Smooth muscle cell (in vitro differentiated cells): Measurements from ENCODE around the gene SIAH1. TPM values are rescaled to one million over a fixed set of nuclear protein-coding genes. Genes with fewer than 3 reads are reported as not detected.
"Not testable (repeated sequence)": the region's sequence is repeated elsewhere in the genome, so short reads cannot be mapped to it uniquely, and the experiment has no call there.

Source experiments
- DNase-seq: peaks from one replicate; lab custom pipeline; 2025; ENCODE audit not compliant: unreplicated experiment; lab: John Stamatoyannopoulos, UW
- H2AFZ ChIP-seq: fragments of 200-600 bp; sonication (generic); 2 replicates; pipeline ENCODE4 v1.6.0; 2016; ENCODE audit warnings: antibody characterized with exemption, low read depth, mild to moderate bottlenecking
- H3F3A ChIP-seq: fragments of 200-600 bp; sonication (generic); 2 replicates; pipeline ENCODE4 v1.6.0; 2017; ENCODE audit warnings: antibody characterized with exemption, low read depth
- H3K27ac ChIP-seq: fragments of 200-600 bp; sonication (generic); 2 replicates; pipeline ENCODE4 v1.5.1; 2016; ENCODE audit warnings: low read depth, mild to moderate bottlenecking
- H3K27me3 ChIP-seq: fragments of 200-600 bp; sonication (generic); 2 replicates; pipeline ENCODE4 v1.6.1; 2016; ENCODE audit warnings: low read depth, mild to moderate bottlenecking
- H3K36me3 ChIP-seq: fragments of 200-600 bp; sonication (generic); 2 replicates; pipeline ENCODE4 v1.5.1; 2016; ENCODE audit warnings: low read depth
- H3K4me1 ChIP-seq: fragments of 200-600 bp; sonication (generic); 2 replicates; pipeline ENCODE4 v1.5.1; 2016; ENCODE audit warnings: low read depth
- H3K4me2 ChIP-seq: fragments of 200-600 bp; sonication (generic); 2 replicates; pipeline ENCODE4 v1.6.0; 2016; ENCODE audit warnings: mild to moderate bottlenecking
- H3K4me3 ChIP-seq: fragments of 200-600 bp; sonication (generic); 2 replicates; pipeline ENCODE4 v1.5.1; 2016; ENCODE audit warnings: mild to moderate bottlenecking
- H3K79me2 ChIP-seq: fragments of 200-600 bp; sonication (generic); 2 replicates; pipeline ENCODE4 v1.6.0; 2016; ENCODE audit warnings: low read depth, mild to moderate bottlenecking
- H3K9ac ChIP-seq: fragments of 200-600 bp; sonication (generic); 2 replicates; pipeline ENCODE4 v1.6.0; 2016; ENCODE audit warnings: low read depth
- H3K9me3 ChIP-seq: fragments of 200-600 bp; sonication (generic); replicated peaks from 2 replicates; pipeline ENCODE4 v1.5.1; 2016; ENCODE audit warnings: low read depth
- H4K20me1 ChIP-seq: fragments of 200-600 bp; sonication (generic); 2 replicates; pipeline ENCODE4 v1.6.0; 2016; ENCODE audit warnings: low read depth
- WGBS: methylation state at CpG from one replicate; pipeline ENCODE4 v1.1.7; 2016; ENCODE audit warnings: low lambda C conversion rate; 5-methylcytosine and 5-hydroxymethylcytosine counted together
- polyA plus RNA-seq: library from polyadenylated mRNA; unstranded; fragments of >200 nt; fragmentation: Nextera tagmentation; extraction: Ambion mirVana; gene quantifications from 2 replicates; pipeline ENCODE4 v1.2.1, GENCODE V29; 2016
- total RNA-seq: library from RNA; depleted of rRNA; stranded (reverse); fragments of >200 nt; gene quantifications from 2 replicates; pipeline ENCODE4 v1.2.3, GENCODE V29; 2014
- TF ChIP-seq, protein P1 (sequence below): fragments of 200-600 bp; sonication (generic); IDR thresholded peaks from 2 replicates; pipeline ENCODE4 v1.5.1; 2017; ENCODE audit warnings: borderline replicate concordance, mild to moderate bottlenecking, antibody characterized with exemption; ENCODE audit not compliant: insufficient read depth, poor library complexity, severe bottlenecking

The SIAH1 gene
- total and polyA plus RNA-seq, 2 experiments from 2014 or later: 24.5 to 34.0 TPM

DNA sequence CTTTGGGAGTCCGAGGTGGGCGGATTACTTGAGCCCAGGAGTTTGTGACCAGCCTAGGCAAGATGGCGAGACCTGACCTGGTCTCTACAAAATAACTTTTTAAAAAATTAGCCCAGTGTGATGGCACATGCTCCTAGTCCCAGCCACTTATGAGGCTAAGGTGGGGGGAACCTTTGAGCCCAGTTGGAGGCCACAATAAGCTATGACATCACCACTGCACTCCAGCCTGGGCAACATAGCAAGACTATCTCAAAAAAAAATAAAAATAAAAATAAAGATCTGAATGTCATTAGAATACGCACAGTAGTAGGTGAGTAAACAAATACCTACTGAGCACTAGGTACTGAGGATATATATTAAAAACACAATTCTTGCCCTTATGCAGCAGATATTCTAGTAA lies 3.1 kb downstream of the SIAH1 start:
- Histone ChIP-seq H3K4me2 (peak overlapping the region; percentile 95), H4K20me1 (peaks cover 73% of the 10 kb centered on the region), H3K9me3 (no peaks in the 10 kb centered on the region), H3K36me3 (no peaks in the 10 kb centered on the region), H2AFZ (no peak overlapping the region), H3K4me3 (peak overlapping the region; percentile 85), H3K79me2 (peaks cover 74% of the 10 kb centered on the region), H3K27ac (no peak overlapping the region), H3K27me3 (no peaks in the 10 kb centered on the region), H3K9ac (no peak overlapping the region), H3K4me1 (peaks cover 24% of the 10 kb centered on the region), H3F3A (no peaks in the 10 kb centered on the region)
- no peak for DNase-seq
- WGBS: 98% methylated on average over 4 of the region's 4 CpGs
- TF ChIP-seq, protein P1, sequence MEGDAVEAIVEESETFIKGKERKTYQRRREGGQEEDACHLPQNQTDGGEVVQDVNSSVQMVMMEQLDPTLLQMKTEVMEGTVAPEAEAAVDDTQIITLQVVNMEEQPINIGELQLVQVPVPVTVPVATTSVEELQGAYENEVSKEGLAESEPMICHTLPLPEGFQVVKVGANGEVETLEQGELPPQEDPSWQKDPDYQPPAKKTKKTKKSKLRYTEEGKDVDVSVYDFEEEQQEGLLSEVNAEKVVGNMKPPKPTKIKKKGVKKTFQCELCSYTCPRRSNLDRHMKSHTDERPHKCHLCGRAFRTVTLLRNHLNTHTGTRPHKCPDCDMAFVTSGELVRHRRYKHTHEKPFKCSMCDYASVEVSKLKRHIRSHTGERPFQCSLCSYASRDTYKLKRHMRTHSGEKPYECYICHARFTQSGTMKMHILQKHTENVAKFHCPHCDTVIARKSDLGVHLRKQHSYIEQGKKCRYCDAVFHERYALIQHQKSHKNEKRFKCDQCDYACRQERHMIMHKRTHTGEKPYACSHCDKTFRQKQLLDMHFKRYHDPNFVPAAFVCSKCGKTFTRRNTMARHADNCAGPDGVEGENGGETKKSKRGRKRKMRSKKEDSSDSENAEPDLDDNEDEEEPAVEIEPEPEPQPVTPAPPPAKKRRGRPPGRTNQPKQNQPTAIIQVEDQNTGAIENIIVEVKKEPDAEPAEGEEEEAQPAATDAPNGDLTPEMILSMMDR: no peak

DNA sequence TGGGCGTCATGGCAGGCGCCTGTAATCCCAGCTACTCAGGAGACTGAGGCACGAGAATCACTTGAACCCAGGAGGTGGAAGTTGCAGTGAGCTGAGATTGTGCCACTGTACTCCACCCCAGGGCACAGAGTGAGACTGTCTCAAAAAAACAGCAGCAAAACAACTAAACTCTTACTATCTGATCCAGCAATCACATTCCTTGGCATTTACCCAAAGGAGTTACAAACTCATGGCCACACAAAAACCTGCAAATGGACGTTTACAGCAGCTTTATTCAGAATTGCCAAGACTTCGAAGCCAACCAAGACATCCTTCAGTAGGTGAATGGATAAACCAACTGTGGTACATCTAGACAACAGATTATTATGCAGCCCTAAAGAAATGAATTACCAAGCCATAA lies 4.0 kb downstream of the SIAH1 start:
- Histone ChIP-seq H3K4me2 (no peak overlapping the region), H3K36me3 (no peaks in the 10 kb centered on the region), H4K20me1 (peaks cover 82% of the 10 kb centered on the region), H3K27me3 (no peaks in the 10 kb centered on the region), H3F3A (no peaks in the 10 kb centered on the region), H3K79me2 (peaks cover 83% of the 10 kb centered on the region), H3K9me3 (no peaks in the 10 kb centered on the region), H3K9ac (no peak overlapping the region), H3K4me1 (peaks cover 24% of the 10 kb centered on the region), H3K4me3 (no peak overlapping the region), H2AFZ (no peak overlapping the region), H3K27ac (no peak overlapping the region)
- DNase-seq: no peak
- WGBS: 88% methylated on average over 5 of the region's 5 CpGs
- TF ChIP-seq, protein P1: no peak

DNA sequence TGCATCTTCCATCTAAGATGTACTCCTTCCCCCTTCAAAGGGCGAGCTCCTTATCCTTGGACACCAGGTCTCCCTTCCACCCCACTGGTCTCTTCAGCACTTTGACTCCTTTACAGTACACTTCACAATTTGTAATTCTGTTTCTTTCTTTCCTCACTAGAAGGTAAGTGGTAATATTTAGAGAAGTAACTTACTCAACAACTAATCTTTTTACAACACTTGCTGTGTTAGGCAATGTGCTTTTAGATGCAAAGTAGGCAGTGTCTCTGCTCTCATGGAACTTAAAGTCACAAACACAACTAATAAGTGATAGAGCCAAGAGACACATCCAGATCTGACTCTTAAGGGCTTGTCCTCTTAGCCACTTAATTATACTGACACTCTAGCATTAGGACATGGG lies 6.4 kb downstream of the SIAH1 start:
- Histone ChIP-seq H3K27me3 (no peaks in the 10 kb centered on the region), H3K27ac (peak overlapping the region; percentile 12), H3K79me2 (peaks cover 100% of the 10 kb centered on the region), H3K9ac (no peak overlapping the region), H2AFZ (no peak overlapping the region), H3K9me3 (no peaks in the 10 kb centered on the region), H3K36me3 (no peaks in the 10 kb centered on the region), H4K20me1 (peaks cover 100% of the 10 kb centered on the region), H3F3A (no peaks in the 10 kb centered on the region), H3K4me2 (peak overlapping the region; percentile 19), H3K4me1 (peaks cover 31% of the 10 kb centered on the region), H3K4me3 (no peak overlapping the region)
- DNase-seq: no peak
- 95% methylated on average over 1 of the region's 1 CpG for WGBS
- TF ChIP-seq, protein P1: no peak

DNA sequence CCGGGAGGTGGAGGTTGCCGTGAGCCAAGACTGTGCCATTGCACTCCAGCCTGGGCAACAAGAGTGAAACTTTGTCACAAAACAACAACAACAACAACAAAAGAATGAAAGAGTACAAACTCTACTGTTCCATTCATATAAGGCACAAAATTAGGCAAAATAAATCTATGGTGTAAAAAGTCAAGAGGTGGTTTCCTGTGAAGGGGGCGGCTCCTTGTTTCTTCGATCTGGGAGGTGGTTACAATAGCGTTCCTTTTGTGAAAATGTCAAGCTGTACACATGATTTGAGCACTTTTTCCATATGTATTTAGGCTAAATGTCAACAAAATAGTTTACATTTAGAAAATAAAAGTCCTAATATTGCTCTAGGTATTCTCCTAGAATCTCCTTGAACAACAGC lies 6.9 kb downstream of the SIAH1 start:
- 97% methylated on average over 5 of the region's 5 CpGs for WGBS
- Histone ChIP-seq H3K9ac (no peak overlapping the region), H4K20me1 (peaks cover 100% of the 10 kb centered on the region), H3K4me2 (no peak overlapping the region), H3K79me2 (peaks cover 100% of the 10 kb centered on the region), H3K4me3 (no peak overlapping the region), H3K9me3 (no peaks in the 10 kb centered on the region), H3K27ac (no peak overlapping the region), H3K4me1 (peaks cover 27% of the 10 kb centered on the region), H2AFZ (no peak overlapping the region), H3K27me3 (no peaks in the 10 kb centered on the region), H3F3A (no peaks in the 10 kb centered on the region), H3K36me3 (no peaks in the 10 kb centered on the region)
- no peak for DNase-seq
- TF ChIP-seq, protein P1: no peak

DNA sequence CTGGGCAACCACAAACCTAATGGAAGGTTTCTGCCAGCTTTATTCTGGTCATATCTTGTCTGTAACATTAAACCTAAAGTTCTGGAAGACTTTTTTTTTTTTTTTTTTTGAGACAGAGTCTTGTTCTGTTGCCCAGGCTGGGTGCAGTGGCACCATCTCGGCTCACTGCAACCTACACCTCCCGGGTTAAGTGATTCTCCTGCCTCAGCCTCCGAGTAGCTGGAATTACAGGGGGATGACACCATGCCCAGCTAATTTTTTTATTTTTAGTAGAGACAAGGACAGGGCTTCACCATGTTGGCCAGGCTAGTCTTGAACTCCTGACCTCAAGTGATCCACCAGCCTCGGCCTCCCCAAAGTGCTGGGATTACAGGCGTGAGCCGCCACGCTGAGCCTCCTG lies 7.9 kb downstream of the SIAH1 start:
- H3K4me3 ChIP-seq, H3K27ac ChIP-seq, H3K36me3 ChIP-seq, H3F3A ChIP-seq, H3K27me3 ChIP-seq, H3K9ac ChIP-seq, DNase-seq, H3K4me2 ChIP-seq, H2AFZ ChIP-seq, H3K9me3 ChIP-seq: not testable (repeated sequence)
- H4K20me1 ChIP-seq: peaks cover 100% of the 10 kb centered on the region
- peaks cover 100% of the 10 kb centered on the region for H3K79me2 ChIP-seq
- whole genome bisulfite sequencing: 88% methylated on average over 7 of the region's 7 CpGs
- peaks cover 20% of the 10 kb centered on the region for H3K4me1 ChIP-seq
